Small intestine (tissue), 7 donors: Measurements from ENCODE around the gene PRDM4. TPM values are rescaled to one million over a fixed set of nuclear protein-coding genes. Genes with fewer than 3 reads are reported as not detected.
"Not testable (repeated sequence)": the region's sequence is repeated elsewhere in the genome, so short reads cannot be mapped to it uniquely, and the experiment has no call there.

ENCODE experiments used
- DNase-seq, 2 donors: peaks; one replicate each; pipeline versions ENCODE4 v3.0.0 to v3.0.0-alpha.2; 2013
- FAIRE-seq: peaks from 2 replicates; lab custom pipeline; 2012; peaks lifted over from hg19 to GRCh38; lab: Jason Lieb, UNC
- H3K27ac ChIP-seq, 3 donors: one replicate each; pipeline ENCODE4 v1.5.1; 2013; ENCODE audit warnings: low read length in 2 of 3, mild to moderate bottlenecking in 2 of 3, control low read depth in 1 of 3, inconsistent platforms in 1 of 3, low read depth in 1 of 3, moderate library complexity in 1 of 3
- H3K27me3 ChIP-seq, 3 donors: one replicate each; pipeline ENCODE4 v1.6.1; 2013; ENCODE audit warnings: low read length in 3 of 3, inconsistent platforms in 1 of 3; ENCODE audit not compliant: control insufficient read depth in 3 of 3, insufficient read depth in 3 of 3
- H3K36me3 ChIP-seq, 3 donors: one replicate each; pipeline ENCODE4 v1.6.1; 2013; ENCODE audit warnings: low read length in 3 of 3, inconsistent platforms in 1 of 3, low read depth in 1 of 3, mild to moderate bottlenecking in 1 of 3, moderate library complexity in 1 of 3; ENCODE audit not compliant: control insufficient read depth in 3 of 3, insufficient read depth in 2 of 3
- H3K4me1 ChIP-seq, 3 donors: one replicate each; pipeline ENCODE4 v1.6.1; 2013; ENCODE audit warnings: low read length in 2 of 3, inconsistent platforms in 1 of 3, low read depth in 1 of 3, mild to moderate bottlenecking in 1 of 3, moderate library complexity in 1 of 3; ENCODE audit not compliant: control insufficient read depth in 3 of 3, insufficient read depth in 2 of 3
- H3K4me3 ChIP-seq, 3 donors: one replicate each; pipeline ENCODE4 v1.5.1; 2013; ENCODE audit warnings: low read length in 3 of 3, control low read depth in 1 of 3, inconsistent platforms in 1 of 3, low read depth in 1 of 3, mild to moderate bottlenecking in 1 of 3, moderate library complexity in 1 of 3
- H3K9me3 ChIP-seq, 2 donors: one replicate each; pipeline ENCODE4 v1.6.1; 2013; ENCODE audit warnings: low read depth in 1 of 2, low read length in 1 of 2; ENCODE audit not compliant: control insufficient read depth in 2 of 2, insufficient read depth in 1 of 2
- WGBS, 3 donors: extraction: QIAGEN DNeasy Blood & Tissue Kit; methylation state at CpG; one replicate each; pipeline ENCODE4 v1.1.7; 2013; 5-methylcytosine and 5-hydroxymethylcytosine counted together
- polyA plus RNA-seq, 4 donors: library from polyadenylated mRNA; stranded (reverse) in 3 of 4; unstranded in 1 of 4; fragments of 200-250 nt in 3 of 4; fragments of 120-200 nt in 1 of 4; gene quantifications; one replicate each; pipeline versions ENCODE4 v1.2.1 to v1.2.3, GENCODE V29; 2013
- donor health status: healthy with polysubstance abuse.
- donor health status: control.
- donor health status: control.
- donor health status: Bipolar disorder and iron deficiency.
- donor health status: healthy.

Gene PRDM4
- polyA plus RNA-seq, 4 donors, result 13.0 to 37.9 (median 14.1) TPM

DNA sequence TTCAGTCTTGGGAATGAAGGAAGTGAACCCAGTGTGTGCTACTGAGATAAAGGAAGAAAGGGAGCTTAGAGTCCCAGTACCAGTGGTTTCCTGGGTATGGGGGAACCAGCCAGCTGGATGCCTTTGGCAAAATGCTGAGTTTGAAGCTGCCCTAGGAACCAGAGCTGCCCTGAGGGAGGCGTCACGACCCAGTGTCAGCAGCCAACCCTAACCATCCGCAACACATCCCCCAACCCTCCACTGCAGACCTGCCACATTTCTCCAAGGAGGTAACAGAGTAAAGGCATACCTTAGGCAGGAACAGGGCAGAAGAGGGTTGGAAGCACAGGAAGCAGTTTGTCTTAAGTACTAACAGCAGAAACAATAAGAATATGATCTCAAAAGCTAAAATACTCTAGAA, 28.6 kb downstream of the PRDM4 start:
- no peak overlapping the region for H3K4me3 ChIP-seq
- no peaks in the 10 kb centered on the region for H3K27me3 ChIP-seq
- DNase-seq (no peak), FAIRE-seq (no peak)
- H3K27ac ChIP-seq, result no peak overlapping the region
- H3K9me3 ChIP-seq, result no peaks in the 10 kb centered on the region
- 89 to 98% (median 91%) methylated on average over 3 of the region's 3 CpGs for WGBS, 3 donors
- H3K4me1 ChIP-seq, result no peaks in the 10 kb centered on the region
- peaks cover 10 to 20% (median 16%) of the 10 kb centered on the region in 3 donors for H3K36me3 ChIP-seq

DNA sequence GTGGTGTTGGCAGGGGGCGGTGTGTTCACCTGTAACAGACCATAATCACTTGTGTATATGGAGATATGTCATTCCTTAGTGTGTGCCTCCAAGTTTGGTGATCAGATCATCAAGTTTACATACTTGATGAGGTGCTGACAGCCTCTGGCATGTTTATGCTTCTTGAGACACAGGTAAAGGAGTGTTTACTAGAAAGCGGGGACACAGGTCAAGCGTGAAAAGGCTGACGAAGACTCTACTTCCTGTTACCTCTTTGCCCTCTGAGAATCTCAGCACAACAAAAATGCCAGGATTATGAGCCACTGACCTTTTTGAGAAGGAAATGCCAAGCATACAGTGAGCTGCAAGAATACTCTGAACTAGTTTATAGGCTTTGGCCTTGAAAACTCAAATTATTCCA, 29.6 kb downstream of the PRDM4 start:
- Histone ChIP-seq H3K36me3 (peaks cover 10 to 16% (median 13%) of the 10 kb centered on the region in 3 donors), H3K4me3 (no peak overlapping the region), H3K27ac (no peak overlapping the region), H3K27me3 (no peaks in the 10 kb centered on the region), H3K4me1 (no peaks in the 10 kb centered on the region), H3K9me3 (no peaks in the 10 kb centered on the region)
- no peak for FAIRE-seq
- peak in 1 of 2 donors; percentile 2 for DNase-seq
- 66 to 89% (median 70%) methylated on average over 4 of the region's 4 CpGs for WGBS, 3 donors

GRCh38 chr12:107730618-107731341, 30.2 kb downstream of the PRDM4 start:
- Histone ChIP-seq H3K9me3 (no peaks in the 10 kb centered on the region), H3K4me1 (no peaks in the 10 kb centered on the region), H3K4me3 (no peak overlapping the region), H3K36me3 (peaks cover 7 to 13% (median 10%) of the 10 kb centered on the region in 3 donors), H3K27ac (no peak overlapping the region), H3K27me3 (no peaks in the 10 kb centered on the region)
- FAIRE-seq (no peak), DNase-seq (no peak)
- 29 to 63% (median 57%) methylated on average over 4 of the region's 4 CpGs for WGBS, 3 donors

DNA sequence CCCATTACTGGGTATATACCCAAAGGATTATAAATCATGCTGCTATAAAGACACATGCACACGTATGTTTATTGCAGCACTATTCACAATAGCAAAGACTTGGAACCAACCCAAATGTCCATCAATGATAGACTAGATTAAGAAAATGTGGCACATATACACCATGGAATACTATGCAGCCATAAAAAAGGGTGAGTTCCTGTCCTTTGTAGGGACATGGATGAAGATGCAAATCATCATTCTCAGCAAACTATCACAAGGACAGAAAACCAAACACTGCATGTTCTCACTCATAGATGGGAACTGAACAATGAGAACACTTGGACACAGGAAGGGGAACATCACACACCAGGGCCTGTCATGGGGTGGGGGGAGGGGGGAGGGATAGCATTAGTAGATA, 33.2 kb downstream of the PRDM4 start:
- not testable (repeated sequence) for H3K4me3 ChIP-seq, H3K4me1 ChIP-seq, FAIRE-seq, H3K27me3 ChIP-seq, DNase-seq, H3K9me3 ChIP-seq, H3K27ac ChIP-seq, H3K36me3 ChIP-seq
- no CpG with 5 or more reads among the region's 1 CpG for WGBS, 3 donors

DNA sequence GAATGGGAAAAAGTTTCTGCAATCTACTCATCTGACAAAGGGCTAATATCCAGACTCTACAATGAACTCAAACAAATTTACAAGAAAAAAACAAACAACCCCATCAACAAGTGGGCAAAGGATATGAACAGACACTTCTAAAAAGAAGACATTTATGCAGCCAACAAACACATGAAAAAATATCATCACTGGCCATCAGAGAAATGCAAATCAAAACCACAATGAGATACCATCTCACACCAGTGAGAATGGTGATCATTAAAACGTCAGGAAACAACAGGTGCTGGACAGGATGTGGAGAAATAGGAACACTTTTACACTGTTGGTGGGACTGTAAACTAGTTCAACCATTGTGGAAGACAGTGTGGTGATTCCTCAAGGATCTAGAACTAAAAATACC, 33.6 kb downstream of the PRDM4 start:
- FAIRE-seq, H3K36me3 ChIP-seq, H3K9me3 ChIP-seq, H3K27ac ChIP-seq, H3K4me3 ChIP-seq, H3K4me1 ChIP-seq, DNase-seq, H3K27me3 ChIP-seq: not testable (repeated sequence)
- 39 to 73% (median 56%) methylated on average over 1 of the region's 1 CpG for WGBS, 3 donors

GRCh38 chr12:107718606-107719005, 42.3 kb downstream of the PRDM4 start:
- FAIRE-seq, result no peak
- H3K4me3 ChIP-seq, result no peak overlapping the region

GRCh38 chr12:107715780-107716179, 45.2 kb downstream of the PRDM4 start:
- H3K4me3 ChIP-seq, result no peak overlapping the region
- no peaks in the 10 kb centered on the region for H3K9me3 ChIP-seq
- H3K4me1 ChIP-seq, result no peaks in the 10 kb centered on the region
- no peak overlapping the region for H3K27ac ChIP-seq
- FAIRE-seq (no peak), DNase-seq (no peak)
- peaks cover 11% of the 10 kb centered on the region in 3 donors for H3K36me3 ChIP-seq
- no peaks in the 10 kb centered on the region for H3K27me3 ChIP-seq

More at GRCh38 chr12:107718606-107719005, 42.3 kb downstream of the PRDM4 start:
- WGBS, 3 donors, result 92 to 97% (median 95%) methylated on average over 1 of the region's 1 CpG
- H3K27me3 ChIP-seq, result no peaks in the 10 kb centered on the region
- no peak for DNase-seq
- no peaks in the 10 kb centered on the region for H3K9me3 ChIP-seq
- H3K27ac ChIP-seq, result no peak overlapping the region
- H3K36me3 ChIP-seq, result peaks cover 0 to 5% (median 2%) of the 10 kb centered on the region in 3 donors
- no peaks in the 10 kb centered on the region for H3K4me1 ChIP-seq

GRCh38 chr12:107705522-107705921, 55.4 kb downstream of the PRDM4 start:
- not testable (repeated sequence) for DNase-seq, H3K4me3 ChIP-seq, H3K27ac ChIP-seq, H3K9me3 ChIP-seq, H3K4me1 ChIP-seq, FAIRE-seq, H3K27me3 ChIP-seq
- 95 to 96% (median 96%) methylated on average over 4 to 5 of the region's 5 CpGs for WGBS, 3 donors
- peaks cover 10 to 30% (median 17%) of the 10 kb centered on the region in 3 donors for H3K36me3 ChIP-seq
